Fibroblast of the conjunctiva (primary cell): ENCODE results near the gene DGCR8.

Experiments
- DNase-seq: peaks from one replicate; pipeline ENCODE4 v3.0.0-alpha.2; 2010; ENCODE audit warnings: low read depth

The DGCR8 gene

GRCh38 chr22:20052309-20053259 lies 27.5 kb upstream of the DGCR8 start:
- no peak for DNase-seq

- DNase-seq: no peak
Measured at GRCh38 chr22:20053407-20054033, 26.5 kb upstream of the DGCR8 start.

- no peak for DNase-seq
Measured at GRCh38 chr22:20054034-20054427, 26.0 kb upstream of the DGCR8 start.

GRCh38 chr22:20054485-20054884 lies 25.6 kb upstream of the DGCR8 start:
- no peak for DNase-seq

- no peak for DNase-seq
Measured at GRCh38 chr22:20055144-20055543, 24.9 kb upstream of the DGCR8 start.

GRCh38 chr22:20055654-20056053 lies 24.4 kb upstream of the DGCR8 start:
- DNase-seq: no peak

GRCh38 chr22:20056161-20056560 lies 23.9 kb upstream of the DGCR8 start:
- no peak for DNase-seq

GRCh38 chr22:20056696-20057386 lies 23.2 kb upstream of the DGCR8 start:
- no peak for DNase-seq

- DNase-seq: no peak
Measured at GRCh38 chr22:20057596-20058268, 22.3 kb upstream of the DGCR8 start.

- no peak for DNase-seq
Measured at GRCh38 chr22:20058989-20059770, 20.9 kb upstream of the DGCR8 start.

- DNase-seq: no peak
Measured at GRCh38 chr22:20060700-20061480, 19.2 kb upstream of the DGCR8 start.

GRCh38 chr22:20061481-20061861 lies 18.6 kb upstream of the DGCR8 start:
- DNase-seq: no peak

GRCh38 chr22:20062043-20062765 lies 17.8 kb upstream of the DGCR8 start:
- DNase-seq: no peak

GRCh38 chr22:20062766-20063083 lies 17.3 kb upstream of the DGCR8 start:
- DNase-seq: no peak

- DNase-seq: no peak
Measured at GRCh38 chr22:20063271-20064139, 16.5 kb upstream of the DGCR8 start.

- DNase-seq: no peak
Measured at GRCh38 chr22:20064140-20064480, 15.9 kb upstream of the DGCR8 start.

GRCh38 chr22:20064545-20065262 lies 15.3 kb upstream of the DGCR8 start:
- DNase-seq: no peak

GRCh38 chr22:20065896-20066616 lies 14.0 kb upstream of the DGCR8 start:
- DNase-seq: no peak
